Kidney epithelial cell (primary cell): ENCODE measurements around the gene PIEZO1. TPM values are rescaled to one million over a fixed set of nuclear protein-coding genes. Genes with fewer than 3 reads are reported as not detected.
A peak's percentile ranks its signal among the peaks of the same experiment; 100 is the strongest.

ENCODE experiments used
- DNase-seq: peaks from one replicate; pipeline ENCODE4 v3.0.0-alpha.2; 2010; ENCODE audit warnings: low read depth
- H3K27me3 ChIP-seq: 2 replicates; pipeline ENCODE4 v1.6.0; 2011; ENCODE audit warnings: low read length; ENCODE audit not compliant: control insufficient read depth, insufficient read depth
- H3K36me3 ChIP-seq: 2 replicates; pipeline ENCODE4 v1.5.1; 2011; ENCODE audit warnings: low read length; ENCODE audit not compliant: control insufficient read depth, insufficient read depth
- H3K4me3 ChIP-seq: 2 replicates; pipeline ENCODE4 v1.5.1; 2011; ENCODE audit warnings: low read depth, mild to moderate bottlenecking, control low read depth, low read length
- CTCF ChIP-seq: IDR thresholded peaks from 2 replicates; pipeline ENCODE4 v1.5.1; 2011; ENCODE audit warnings: mild to moderate bottlenecking, moderate library complexity, low read length, control low read depth, inconsistent platforms; ENCODE audit not compliant: insufficient read depth, poor library complexity, severe bottlenecking
- total RNA-seq: library from RNA; depleted of rRNA; stranded (reverse); fragments of >200 nt; gene quantifications from 2 replicates; pipeline ENCODE4 v1.2.3, GENCODE V29; 2015

PIEZO1 gene
- total RNA-seq, 1 donor from 2014 or later, result 309 TPM

DNA sequence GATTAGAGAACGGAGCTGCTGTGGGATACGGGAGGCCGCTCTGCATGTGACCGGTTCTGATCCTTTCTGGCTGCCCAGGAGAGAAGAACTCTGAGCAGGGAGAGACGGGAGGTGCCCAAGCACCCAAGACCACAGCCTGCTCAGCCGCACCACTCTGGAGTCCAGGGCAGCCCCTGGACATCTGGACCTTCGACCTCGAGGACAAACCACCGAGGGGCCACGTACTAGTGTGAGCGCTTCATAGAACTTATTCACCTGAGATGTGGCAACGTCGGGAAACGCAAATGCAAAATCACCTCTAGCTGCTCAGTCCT, 84.7 kb downstream of the PIEZO1 start:
- no peak for TF ChIP-seq CTCF
- no peak for DNase-seq
- Histone ChIP-seq H3K27me3 (no peaks in the 10 kb centered on the region), H3K36me3 (no peaks in the 10 kb centered on the region), H3K4me3 (no peak overlapping the region)

- no peak for TF ChIP-seq CTCF
- Histone ChIP-seq H3K27me3 (no peaks in the 10 kb centered on the region), H3K36me3 (no peaks in the 10 kb centered on the region), H3K4me3 (no peak overlapping the region)
- no peak for DNase-seq
These were observed 85.8 kb downstream of the PIEZO1 start for GRCh38 chr16:88699180-88699579.

DNA sequence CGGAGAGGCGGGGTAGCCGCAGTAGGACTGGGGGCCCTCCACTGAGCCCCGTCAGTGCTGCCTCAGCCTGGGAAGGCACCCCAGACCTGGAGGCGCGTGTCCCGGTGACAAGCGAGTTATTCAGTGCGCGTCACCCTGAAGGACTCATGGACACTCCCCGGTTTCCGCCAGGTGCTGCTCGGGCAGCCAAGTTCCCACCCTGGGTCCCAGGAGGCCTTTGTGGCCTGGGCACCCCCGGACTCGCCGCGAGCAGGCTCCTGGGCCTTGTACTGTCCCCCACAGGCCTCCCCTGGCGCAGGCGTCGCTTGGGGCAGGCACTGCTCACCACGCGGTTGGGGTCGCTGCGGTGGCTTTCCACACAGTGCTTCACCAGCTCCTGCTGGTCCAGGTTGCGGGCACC, 86.4 kb downstream of the PIEZO1 start:
- H3K36me3 ChIP-seq, result no peaks in the 10 kb centered on the region
- TF ChIP-seq CTCF, result no peak

GRCh38 chr16:88697831-88698615, 87.0 kb downstream of the PIEZO1 start:
- peak; percentile 50 for TF ChIP-seq CTCF
- DNase-seq, result no peak
- H3K36me3 ChIP-seq, result no peaks in the 10 kb centered on the region
- no peaks in the 10 kb centered on the region for H3K27me3 ChIP-seq
- H3K4me3 ChIP-seq, result no peak overlapping the region

More for the DNA sequence above, 86.4 kb downstream of the PIEZO1 start:
- DNase-seq, result no peak
- Histone ChIP-seq H3K4me3 (no peak overlapping the region), H3K27me3 (no peaks in the 10 kb centered on the region)

- no peak for TF ChIP-seq CTCF
- no peaks in the 10 kb centered on the region for H3K36me3 ChIP-seq
- no peak overlapping the region for H3K4me3 ChIP-seq
- no peaks in the 10 kb centered on the region for H3K27me3 ChIP-seq
- no peak for DNase-seq
These were observed 87.7 kb downstream of the PIEZO1 start for GRCh38 chr16:88697116-88697830.

- H3K36me3 ChIP-seq, result no peaks in the 10 kb centered on the region
- peaks cover 2% of the 10 kb centered on the region for H3K27me3 ChIP-seq
These were observed 88.6 kb downstream of the PIEZO1 start for GRCh38 chr16:88696441-88696840.

More at GRCh38 chr16:88696441-88696840, 88.6 kb downstream of the PIEZO1 start:
- DNase-seq, result no peak
- H3K4me3 ChIP-seq, result no peak overlapping the region
- no peak for TF ChIP-seq CTCF
